Measurements from ENCODE around the gene NR5A2.

DNA sequence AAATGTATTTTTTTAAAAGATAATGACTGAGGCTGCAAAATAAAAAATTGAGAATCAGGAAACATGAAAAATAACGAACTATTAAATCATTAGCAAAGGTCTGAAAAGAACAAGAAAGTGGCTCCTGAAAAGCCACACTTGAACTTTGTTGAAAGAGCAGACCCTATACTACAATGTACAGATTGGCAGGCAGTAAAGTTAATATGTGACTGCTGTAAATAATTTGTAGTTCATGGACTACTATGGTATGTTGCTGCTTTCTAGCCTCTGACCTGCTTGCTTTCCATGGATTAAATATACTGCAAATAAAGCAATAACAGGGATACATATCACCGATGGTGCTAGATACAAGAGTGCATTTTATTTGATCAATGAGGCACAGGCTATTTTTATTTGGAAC is 18.6 kb downstream of the NR5A2 start:
- TF ChIP-seq, protein P1, sequence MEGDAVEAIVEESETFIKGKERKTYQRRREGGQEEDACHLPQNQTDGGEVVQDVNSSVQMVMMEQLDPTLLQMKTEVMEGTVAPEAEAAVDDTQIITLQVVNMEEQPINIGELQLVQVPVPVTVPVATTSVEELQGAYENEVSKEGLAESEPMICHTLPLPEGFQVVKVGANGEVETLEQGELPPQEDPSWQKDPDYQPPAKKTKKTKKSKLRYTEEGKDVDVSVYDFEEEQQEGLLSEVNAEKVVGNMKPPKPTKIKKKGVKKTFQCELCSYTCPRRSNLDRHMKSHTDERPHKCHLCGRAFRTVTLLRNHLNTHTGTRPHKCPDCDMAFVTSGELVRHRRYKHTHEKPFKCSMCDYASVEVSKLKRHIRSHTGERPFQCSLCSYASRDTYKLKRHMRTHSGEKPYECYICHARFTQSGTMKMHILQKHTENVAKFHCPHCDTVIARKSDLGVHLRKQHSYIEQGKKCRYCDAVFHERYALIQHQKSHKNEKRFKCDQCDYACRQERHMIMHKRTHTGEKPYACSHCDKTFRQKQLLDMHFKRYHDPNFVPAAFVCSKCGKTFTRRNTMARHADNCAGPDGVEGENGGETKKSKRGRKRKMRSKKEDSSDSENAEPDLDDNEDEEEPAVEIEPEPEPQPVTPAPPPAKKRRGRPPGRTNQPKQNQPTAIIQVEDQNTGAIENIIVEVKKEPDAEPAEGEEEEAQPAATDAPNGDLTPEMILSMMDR (IDR thresholded peaks at IDR 0.05) = no peak
- TF ChIP-seq POLR2A (IDR thresholded peaks at IDR 0.05) (no peak), POLR2AphosphoS5 (IDR thresholded peaks at IDR 0.05; ENCODE audit: insufficient read depth in 1 of 2, low read depth in 1 of 2) (no peak)

Data from vagina (tissue), 2 donors.